ENCODE data around the gene PDS5A.
"Not testable (repeated sequence)": the region's sequence is repeated elsewhere in the genome, so short reads cannot be mapped to it uniquely, and the experiment has no call there.

The PDS5A gene

GRCh38 chr4:39996811-39997210, 19.1 kb upstream of the PDS5A start:
- Histone ChIP-seq H4K20me1 (no peaks in the 10 kb centered on the region), H3K9me3 (no peaks in the 10 kb centered on the region), H3K4me1 (no peaks in the 10 kb centered on the region), H3K4me2 (no peak overlapping the region), H3K9ac (no peak overlapping the region), H3K27ac (no peak overlapping the region), H3K27me3 (no peaks in the 10 kb centered on the region), H3K4me3 (no peak overlapping the region), H3K36me3 (no peaks in the 10 kb centered on the region)
- TF ChIP-seq Cebpa-rat (IDR thresholded peaks at IDR 0.05) = no peak

DNA sequence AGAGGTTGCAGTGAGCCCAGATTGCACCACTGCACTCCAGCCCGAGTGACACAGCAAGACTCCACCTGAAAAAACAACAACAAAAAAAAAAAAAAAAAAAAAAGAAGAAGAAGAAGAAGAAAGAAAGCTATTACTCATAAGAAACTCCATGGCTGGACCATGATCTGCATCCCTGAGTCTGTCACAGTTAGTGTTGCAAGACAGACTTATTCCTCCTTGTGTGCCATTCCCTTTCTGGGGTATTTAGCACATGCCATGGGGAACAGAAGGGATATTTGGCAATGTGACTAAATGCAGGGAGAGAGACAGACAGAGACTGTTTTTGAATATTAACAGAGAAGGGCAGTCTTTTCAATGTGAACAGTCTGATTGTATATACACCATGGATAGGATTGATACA, 16.7 kb upstream of the PDS5A start:
- Histone ChIP-seq H3K27me3 (no peaks in the 10 kb centered on the region), H3K4me3 (no peak overlapping the region), H3K27ac (no peak overlapping the region), H4K20me1 (no peaks in the 10 kb centered on the region), H3K4me1 (no peaks in the 10 kb centered on the region), H3K9ac (no peak overlapping the region), H3K9me3 (no peaks in the 10 kb centered on the region), H3K36me3 (no peaks in the 10 kb centered on the region), H3K4me2 (no peak overlapping the region)
- TF ChIP-seq Cebpa-rat (IDR thresholded peaks at IDR 0.05) = no peak

DNA sequence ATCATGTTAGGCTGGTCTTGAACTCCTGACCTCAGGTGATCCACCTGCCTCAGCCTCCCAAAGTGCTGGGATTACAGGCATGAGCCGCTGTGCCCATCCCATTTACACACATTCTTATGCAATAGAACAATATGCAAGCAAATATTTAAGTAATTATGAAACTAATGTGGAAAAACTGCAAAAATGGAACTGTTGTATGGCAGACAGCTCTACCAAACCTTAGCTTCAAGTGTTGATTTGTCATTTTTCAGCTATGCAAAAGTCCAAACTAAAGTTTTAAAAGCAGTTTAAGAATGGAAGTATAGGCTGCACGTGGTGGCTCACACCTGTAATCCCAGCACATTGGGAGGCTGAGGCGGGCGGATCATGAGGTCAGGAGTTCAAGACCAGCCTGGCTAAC, 11.7 kb upstream of the PDS5A start:
- not testable (repeated sequence) for H3K4me3 ChIP-seq, H3K27ac ChIP-seq, H4K20me1 ChIP-seq, H3K36me3 ChIP-seq, H3K4me2 ChIP-seq, H3K27me3 ChIP-seq, H3K4me1 ChIP-seq, H3K9me3 ChIP-seq, H3K9ac ChIP-seq

DNA sequence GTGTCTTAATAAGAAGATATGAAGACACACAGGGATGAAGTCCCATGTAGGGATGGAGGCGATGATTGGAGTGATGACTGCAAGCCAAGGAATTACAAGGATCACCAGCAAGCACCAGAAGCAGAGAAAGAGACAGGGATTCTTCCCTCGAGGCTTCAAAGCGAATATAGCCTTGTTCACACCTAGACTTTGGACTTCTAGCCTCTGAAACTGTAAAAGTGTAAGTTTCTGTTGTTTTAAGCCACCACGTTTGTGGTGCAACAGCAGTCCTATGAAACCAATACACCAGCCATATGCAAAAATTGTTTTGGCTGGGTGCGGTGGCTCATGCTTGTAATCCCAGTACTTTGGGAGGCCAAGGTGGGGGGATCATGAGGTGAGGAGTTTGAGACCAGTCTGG, 9.8 kb upstream of the PDS5A start:
- no peaks in the 10 kb centered on the region for H4K20me1 ChIP-seq
- H3K9ac ChIP-seq = no peak overlapping the region
- H3K27me3 ChIP-seq = no peaks in the 10 kb centered on the region
- no peak overlapping the region for H3K4me2 ChIP-seq
- no peaks in the 10 kb centered on the region for H3K9me3 ChIP-seq
- no peaks in the 10 kb centered on the region for H3K4me1 ChIP-seq
- H3K36me3 ChIP-seq = no peaks in the 10 kb centered on the region
- TF ChIP-seq Cebpa-rat (IDR thresholded peaks at IDR 0.05) = no peak
- no peak overlapping the region for H3K27ac ChIP-seq
- no peak overlapping the region for H3K4me3 ChIP-seq

GRCh38 chr4:39978904-39979303, 1.2 kb upstream of the PDS5A start:
- Histone ChIP-seq H3K9ac (no peak overlapping the region), H3K27me3 (no peaks in the 10 kb centered on the region), H3K4me3 (no peak overlapping the region), H3K4me1 (peaks cover 31% of the 10 kb centered on the region), H3K4me2 (peak overlapping the region; percentile 85), H3K36me3 (peaks cover 18% of the 10 kb centered on the region), H3K9me3 (no peaks in the 10 kb centered on the region), H4K20me1 (peaks cover 31% of the 10 kb centered on the region), H3K27ac (no peak overlapping the region)
- TF ChIP-seq Cebpa-rat (IDR thresholded peaks at IDR 0.05) = no peak

GRCh38 chr4:39978378-39978775, 666 bp upstream of the PDS5A start:
- Histone ChIP-seq H4K20me1 (peaks cover 37% of the 10 kb centered on the region), H3K27ac (peak overlapping the region; percentile 98), H3K36me3 (peaks cover 23% of the 10 kb centered on the region), H3K4me3 (peak overlapping the region; percentile 99), H3K4me2 (peak overlapping the region; percentile 85), H3K4me1 (peaks cover 31% of the 10 kb centered on the region), H3K27me3 (no peaks in the 10 kb centered on the region), H3K9ac (peak overlapping the region; percentile 99), H3K9me3 (no peaks in the 10 kb centered on the region)
- TF ChIP-seq Cebpa-rat (IDR thresholded peaks at IDR 0.05) = no peak

DNA sequence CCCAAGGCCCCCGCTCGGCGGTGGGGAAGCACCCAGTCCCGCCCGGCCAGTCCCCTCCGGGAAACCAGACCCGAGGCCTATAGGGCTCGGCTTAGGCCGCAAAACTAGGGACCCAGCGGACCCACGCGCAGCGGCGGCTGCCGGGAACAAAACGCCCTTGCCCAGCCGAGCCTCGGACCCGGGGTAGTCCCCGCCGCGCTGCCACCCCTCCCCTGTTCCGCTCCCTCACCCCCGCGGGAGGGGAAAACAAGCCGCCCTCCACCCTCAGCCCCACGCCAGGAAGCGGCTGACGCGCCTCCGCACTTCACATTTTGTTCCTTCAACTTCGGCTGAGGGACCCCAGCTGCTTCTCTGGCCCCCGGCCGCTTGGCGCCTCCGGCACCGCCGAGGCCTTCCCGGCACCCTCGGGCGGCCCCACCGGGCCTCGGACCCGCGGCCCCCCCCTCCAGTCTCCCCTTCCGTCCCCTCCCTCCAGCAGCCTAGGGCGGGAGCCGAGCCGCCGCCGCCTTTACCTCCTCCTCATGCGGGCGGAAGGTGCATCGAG, 694 bp downstream of the PDS5A start:
- peaks cover 35% of the 10 kb centered on the region for H3K36me3 ChIP-seq
- peak overlapping the region; percentile 99 for H3K4me3 ChIP-seq
- no peaks in the 10 kb centered on the region for H3K9me3 ChIP-seq
- H3K4me2 ChIP-seq = peak overlapping the region; percentile 80
- no peaks in the 10 kb centered on the region for H3K27me3 ChIP-seq
- H3K9ac ChIP-seq = peak overlapping the region; percentile 99
- peak overlapping the region; percentile 98 for H3K27ac ChIP-seq
- TF ChIP-seq Cebpa-rat (IDR thresholded peaks at IDR 0.05) = no peak
- peaks cover 50% of the 10 kb centered on the region for H4K20me1 ChIP-seq
- peaks cover 31% of the 10 kb centered on the region for H3K4me1 ChIP-seq

DNA sequence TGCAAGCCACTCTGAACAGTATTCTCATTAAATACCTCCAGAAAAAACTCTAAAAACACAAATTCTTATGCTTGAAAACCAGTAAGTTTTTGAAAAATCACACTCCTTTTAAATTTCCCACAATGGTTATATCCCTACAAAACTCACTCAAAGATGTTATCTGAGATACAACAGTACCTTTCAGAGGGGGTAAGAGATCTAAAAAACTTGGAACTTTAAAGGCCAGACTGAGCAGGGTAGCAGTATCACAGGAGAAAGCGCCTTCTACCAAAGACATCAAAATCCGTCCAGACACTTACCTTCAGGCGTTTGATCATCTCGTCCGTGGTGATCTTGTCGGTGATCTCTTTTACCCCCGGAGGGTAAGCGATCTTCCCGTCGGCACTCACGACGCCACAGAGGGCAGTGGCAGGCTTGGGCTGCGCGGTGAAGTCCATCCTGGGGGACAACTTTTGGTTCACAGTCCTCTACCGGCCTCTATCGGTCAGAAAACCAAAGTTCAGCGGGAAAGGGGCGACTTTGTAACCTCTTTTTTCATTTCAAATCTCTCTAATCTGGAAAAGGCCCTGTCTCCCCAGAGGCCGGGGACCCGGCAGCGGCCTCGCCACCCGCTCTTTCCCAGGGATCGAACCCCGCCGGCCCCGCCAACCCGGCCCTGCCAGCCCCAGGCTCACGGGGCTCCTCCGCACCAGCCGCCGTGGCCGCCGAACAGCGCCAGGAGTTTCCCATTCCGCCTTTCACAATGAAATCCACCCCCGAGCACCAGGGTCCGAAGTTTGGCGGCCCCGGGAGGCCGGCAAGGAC, 1.4 kb downstream of the PDS5A start:
- Histone ChIP-seq H4K20me1 (peaks cover 57% of the 10 kb centered on the region), H3K9ac (peak overlapping the region; percentile 99), H3K27ac (peak overlapping the region; percentile 98), H3K4me2 (peak overlapping the region; percentile 80), H3K4me3 (peak overlapping the region; percentile 99), H3K9me3 (no peaks in the 10 kb centered on the region), H3K27me3 (no peaks in the 10 kb centered on the region), H3K36me3 (peaks cover 40% of the 10 kb centered on the region), H3K4me1 (peaks cover 34% of the 10 kb centered on the region)
- no peak for TF ChIP-seq Cebpa-rat (IDR thresholded peaks at IDR 0.05)

GRCh38 chr4:39975488-39976089, 2.1 kb downstream of the PDS5A start:
- peaks cover 47% of the 10 kb centered on the region for H3K36me3 ChIP-seq
- H3K9ac ChIP-seq = peak overlapping the region; percentile 99
- H3K4me1 ChIP-seq = peaks cover 41% of the 10 kb centered on the region
- H4K20me1 ChIP-seq = peaks cover 65% of the 10 kb centered on the region
- no peaks in the 10 kb centered on the region for H3K9me3 ChIP-seq
- no peak for TF ChIP-seq Cebpa-rat (IDR thresholded peaks at IDR 0.05)
- no peaks in the 10 kb centered on the region for H3K27me3 ChIP-seq
- H3K4me3 ChIP-seq = peak overlapping the region; percentile 99
- peak overlapping the region; percentile 80 for H3K4me2 ChIP-seq
- peak overlapping the region; percentile 98; the same call in 1 of the 2 replicates for H3K27ac ChIP-seq

GRCh38 chr4:39973052-39973451, 4.7 kb downstream of the PDS5A start:
- H3K4me1 ChIP-seq = peaks cover 36% of the 10 kb centered on the region
- H3K36me3 ChIP-seq = peaks cover 71% of the 10 kb centered on the region
- H4K20me1 ChIP-seq = peaks cover 90% of the 10 kb centered on the region
- H3K9ac ChIP-seq, H3K4me3 ChIP-seq, H3K9me3 ChIP-seq, H3K4me2 ChIP-seq, H3K27me3 ChIP-seq, H3K27ac ChIP-seq: not testable (repeated sequence)

All from BLaER1 (cell line).